Neural cell (in vitro differentiated cells): ENCODE results near the gene COPRS.

ENCODE experiments used
- CTCF ChIP-seq: fragments of 450-650 bp; IDR thresholded peaks from 2 replicates; pipeline ENCODE4 v1.5.1; 2014; ENCODE audit warnings: antibody characterized with exemption, mild to moderate bottlenecking, moderate library complexity; ENCODE audit not compliant: poor library complexity, severe bottlenecking
- EP300 ChIP-seq: fragments of 450-650 bp; conservative IDR thresholded peaks from 2 replicates; pipeline ENCODE4 v1.6.1; 2014; ENCODE audit warnings: antibody characterized with exemption, mild to moderate bottlenecking, moderate library complexity; ENCODE audit not compliant: poor library complexity, severe bottlenecking
- EZH2 ChIP-seq: fragments of 200-600, 300-800 bp; shearing (Covaris generic), sonication (generic); IDR thresholded peaks from 2 replicates; pipeline ENCODE4 v1.6.1; 2014; ENCODE audit warnings: antibody characterized with exemption, low read length, borderline replicate concordance, mild to moderate bottlenecking; ENCODE audit not compliant: insufficient read depth, poor library complexity, severe bottlenecking
- MXI1 ChIP-seq: fragments of 450-650 bp; conservative IDR thresholded peaks from 2 replicates; pipeline ENCODE4 v1.6.1; 2014; ENCODE audit warnings: antibody characterized with exemption, mild to moderate bottlenecking; ENCODE audit not compliant: poor library complexity, severe bottlenecking
- POLR2AphosphoS5 ChIP-seq: IDR thresholded peaks from 2 replicates; pipeline ENCODE4 v1.6.1; 2012
- RAD21 ChIP-seq: fragments of 450-650 bp; conservative IDR thresholded peaks from 2 replicates; pipeline ENCODE4 v1.6.1; 2014; ENCODE audit warnings: antibody characterized with exemption, mild to moderate bottlenecking, moderate library complexity
- REST ChIP-seq: IDR thresholded peaks from 2 replicates; pipeline ENCODE4 v1.6.1; 2012; ENCODE audit warnings: borderline replicate concordance
- SMC3 ChIP-seq: fragments of 450-650 bp; conservative IDR thresholded peaks from 2 replicates; pipeline ENCODE4 v1.6.1; 2014; ENCODE audit warnings: antibody characterized with exemption, mild to moderate bottlenecking, moderate library complexity; ENCODE audit not compliant: poor library complexity
- TAF1 ChIP-seq: IDR thresholded peaks from 2 replicates; pipeline ENCODE4 v1.6.1; 2012; ENCODE audit warnings: low read depth

- TF ChIP-seq CTCF, result no peak
- no peak for TF ChIP-seq POLR2AphosphoS5
- TF ChIP-seq RAD21, result no peak
- TF ChIP-seq REST, result no peak
- TF ChIP-seq MXI1, result no peak
- no peak for TF ChIP-seq EZH2
- no peak for TF ChIP-seq SMC3
- no peak for TF ChIP-seq EP300
- TF ChIP-seq TAF1, result no peak
These were observed 24.6 kb downstream of the COPRS start for GRCh38 chr17:31834448-31834847.
